HT1080 (cell line): Measurements from ENCODE around the gene ADRA2B. TPM values are rescaled to one million over a fixed set of nuclear protein-coding genes. Genes with fewer than 3 reads are reported as not detected.

Experiments used
- DNase-seq: peaks from one replicate; pipeline ENCODE4 v3.0.0-alpha.2; 2015; ENCODE audit warnings: low read depth
- total RNA-seq: library from RNA; depleted of rRNA; stranded (reverse); fragments of >200 nt; shearing (Covaris generic); gene quantifications from 2 replicates; pipeline ENCODE4 v1.2.3, GENCODE V29; 2014

The ADRA2B gene
- total RNA-seq, 1 experiment from 2014 or later = not detected

- DNase-seq = no peak
Measured at GRCh38 chr2:96106991-96107707, 9.2 kb downstream of the ADRA2B start.

- no peak for DNase-seq
Measured at GRCh38 chr2:96105994-96106715, 10.2 kb downstream of the ADRA2B start.

- no peak for DNase-seq
Measured at GRCh38 chr2:96105152-96105915, 11.0 kb downstream of the ADRA2B start.

- no peak for DNase-seq
Measured at GRCh38 chr2:96104487-96104861, 11.9 kb downstream of the ADRA2B start.

GRCh38 chr2:96103761-96104486 lies 12.4 kb downstream of the ADRA2B start:
- DNase-seq = no peak

GRCh38 chr2:96103187-96103601 lies 13.2 kb downstream of the ADRA2B start:
- no peak for DNase-seq

- DNase-seq = no peak
Measured at GRCh38 chr2:96102596-96103186, 13.7 kb downstream of the ADRA2B start.

GRCh38 chr2:96100893-96101304 lies 15.5 kb downstream of the ADRA2B start:
- no peak for DNase-seq

- DNase-seq = no peak
Measured at GRCh38 chr2:96099861-96100798, 16.2 kb downstream of the ADRA2B start.

GRCh38 chr2:96098900-96099590 lies 17.3 kb downstream of the ADRA2B start:
- DNase-seq = no peak

- DNase-seq = no peak
Measured at GRCh38 chr2:96097951-96098823, 18.2 kb downstream of the ADRA2B start.

- no peak for DNase-seq
Measured at GRCh38 chr2:96097441-96097840, 18.9 kb downstream of the ADRA2B start.

GRCh38 chr2:96095116-96095636 lies 21.2 kb downstream of the ADRA2B start:
- no peak for DNase-seq

- no peak for DNase-seq
Measured at GRCh38 chr2:96093528-96093927, 22.8 kb downstream of the ADRA2B start.

GRCh38 chr2:96092951-96093350 lies 23.4 kb downstream of the ADRA2B start:
- no peak for DNase-seq

GRCh38 chr2:96092573-96092877 lies 23.8 kb downstream of the ADRA2B start:
- no peak for DNase-seq

- no peak for DNase-seq
Measured at GRCh38 chr2:96091711-96092572, 24.4 kb downstream of the ADRA2B start.
